Lower leg skin (tissue), 3 donors: Measurements from ENCODE around the gene ADGRL1.
"Not testable (repeated sequence)": the region's sequence is repeated elsewhere in the genome, so short reads cannot be mapped to it uniquely, and the experiment has no call there.

ENCODE experiments used
- POLR2A ChIP-seq, 2 donors: fragments of 450-650 bp; IDR thresholded peaks; one replicate each; pipeline ENCODE4 v1.6.1; 2016 to 2017; ENCODE audit warnings: antibody characterized with exemption in 2 of 2, mild to moderate bottlenecking in 1 of 2, moderate library complexity in 1 of 2
- TF ChIP-seq, protein P1 (sequence below), 3 donors: fragments of 450-650 bp; IDR thresholded peaks; one replicate each; pipeline ENCODE4 v1.5.1; 2016; ENCODE audit warnings: antibody characterized with exemption in 3 of 3, mild to moderate bottlenecking in 3 of 3, moderate library complexity in 2 of 3

DNA sequence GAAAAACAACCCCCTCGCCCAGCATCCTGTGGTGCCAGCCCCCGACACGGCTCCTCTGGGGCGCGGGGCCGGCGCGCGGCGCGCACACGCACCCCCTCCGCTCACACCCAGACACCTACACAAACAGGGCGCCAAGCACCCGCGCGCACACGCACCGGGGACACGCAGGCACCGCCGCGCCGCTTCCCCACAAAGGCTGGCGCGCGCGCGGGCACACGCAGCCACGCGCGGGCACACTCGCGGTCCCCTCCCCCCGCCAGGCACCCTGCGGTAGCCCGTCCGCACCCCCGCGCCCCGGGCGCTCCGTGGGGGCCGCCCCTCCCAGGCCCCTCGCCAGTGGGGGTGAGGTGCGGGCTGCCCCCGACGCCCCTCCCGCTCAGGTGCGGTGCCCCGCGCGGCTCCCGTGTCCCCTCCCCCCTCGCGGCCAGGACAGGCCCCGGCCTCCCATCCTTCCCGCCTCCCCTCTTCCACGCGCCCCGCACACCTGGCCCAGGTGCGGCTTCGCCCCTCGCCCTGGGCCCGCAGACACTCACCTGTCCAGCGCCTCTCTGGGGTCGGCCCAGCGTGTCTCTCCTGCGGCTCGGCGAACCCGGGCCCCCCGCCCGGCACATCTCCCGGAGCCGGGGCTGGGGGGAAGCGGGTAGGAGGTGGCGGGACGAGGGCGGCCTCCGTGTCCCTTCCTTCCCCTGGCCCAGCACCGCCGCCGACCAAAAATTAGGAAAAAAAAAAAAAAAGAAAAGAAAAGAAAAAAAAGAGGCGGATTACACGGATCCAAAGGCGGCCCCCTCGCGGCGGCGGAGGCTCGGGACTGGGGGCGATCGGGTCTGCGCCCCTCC lies at the start of gene ADGRL1:
- TF ChIP-seq, protein P1, sequence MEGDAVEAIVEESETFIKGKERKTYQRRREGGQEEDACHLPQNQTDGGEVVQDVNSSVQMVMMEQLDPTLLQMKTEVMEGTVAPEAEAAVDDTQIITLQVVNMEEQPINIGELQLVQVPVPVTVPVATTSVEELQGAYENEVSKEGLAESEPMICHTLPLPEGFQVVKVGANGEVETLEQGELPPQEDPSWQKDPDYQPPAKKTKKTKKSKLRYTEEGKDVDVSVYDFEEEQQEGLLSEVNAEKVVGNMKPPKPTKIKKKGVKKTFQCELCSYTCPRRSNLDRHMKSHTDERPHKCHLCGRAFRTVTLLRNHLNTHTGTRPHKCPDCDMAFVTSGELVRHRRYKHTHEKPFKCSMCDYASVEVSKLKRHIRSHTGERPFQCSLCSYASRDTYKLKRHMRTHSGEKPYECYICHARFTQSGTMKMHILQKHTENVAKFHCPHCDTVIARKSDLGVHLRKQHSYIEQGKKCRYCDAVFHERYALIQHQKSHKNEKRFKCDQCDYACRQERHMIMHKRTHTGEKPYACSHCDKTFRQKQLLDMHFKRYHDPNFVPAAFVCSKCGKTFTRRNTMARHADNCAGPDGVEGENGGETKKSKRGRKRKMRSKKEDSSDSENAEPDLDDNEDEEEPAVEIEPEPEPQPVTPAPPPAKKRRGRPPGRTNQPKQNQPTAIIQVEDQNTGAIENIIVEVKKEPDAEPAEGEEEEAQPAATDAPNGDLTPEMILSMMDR (IDR thresholded peaks at IDR 0.05), result not testable (repeated sequence)
- TF ChIP-seq POLR2A (IDR thresholded peaks at IDR 0.05), result not testable (repeated sequence)
